T-helper 2 cell treated with Interferon-gamma antibody and Interleukin-4, amounts not matched to agents 5 μg/mL and 100 μg/mL, for 36 hours (primary cell): ENCODE results near the gene IYD.
"Not testable (repeated sequence)": the region's sequence is repeated elsewhere in the genome, so short reads cannot be mapped to it uniquely, and the experiment has no call there.

Source experiments
- DNase-seq: peaks from one replicate; pipeline ENCODE4 v3.0.0; 2021; ENCODE audit warnings: low spot score
- H3K27ac Mint-ChIP-seq: one replicate; pipeline ENCODE4 v1.8.0; 2021; ENCODE audit warnings: mild to moderate bottlenecking, mixed read lengths
- H3K27me3 Mint-ChIP-seq: one replicate; pipeline ENCODE4 v1.8.0; 2021; ENCODE audit warnings: low read depth, mixed read lengths
- H3K36me3 Mint-ChIP-seq: one replicate; pipeline ENCODE4 v1.8.0; 2021; ENCODE audit warnings: low read depth, mixed read lengths
- H3K4me1 Mint-ChIP-seq: one replicate; pipeline ENCODE4 v1.8.0; 2021; ENCODE audit warnings: low read depth, mixed read lengths
- H3K4me3 Mint-ChIP-seq: one replicate; pipeline ENCODE4 v1.8.0; 2022; ENCODE audit warnings: mild to moderate bottlenecking, moderate library complexity, mixed read lengths
- H3K9me3 Mint-ChIP-seq: one replicate; pipeline ENCODE4 v1.8.0; 2021; ENCODE audit warnings: mixed read lengths

The IYD gene

GRCh38 chr6:150445486-150445885 is 76.7 kb downstream of the IYD start:
- Mint-ChIP-seq H3K9me3 (peaks cover 3% of the 10 kb centered on the region), H3K4me3 (no peak overlapping the region), H3K27me3 (peaks cover 17% of the 10 kb centered on the region), H3K4me1 (no peaks in the 10 kb centered on the region), H3K27ac (no peak overlapping the region), H3K36me3 (no peaks in the 10 kb centered on the region)
- no peak for DNase-seq

- DNase-seq = no peak
- Mint-ChIP-seq H3K4me3 (no peak overlapping the region), H3K27ac (no peak overlapping the region), H3K36me3 (no peaks in the 10 kb centered on the region), H3K4me1 (no peaks in the 10 kb centered on the region), H3K27me3 (peaks cover 14% of the 10 kb centered on the region), H3K9me3 (no peaks in the 10 kb centered on the region)
These were observed 79.4 kb downstream of the IYD start for GRCh38 chr6:150448221-150448620.

GRCh38 chr6:150449055-150449454 is 80.2 kb downstream of the IYD start:
- not testable (repeated sequence) for DNase-seq, H3K36me3 Mint-ChIP-seq, H3K27ac Mint-ChIP-seq, H3K4me3 Mint-ChIP-seq, H3K4me1 Mint-ChIP-seq, H3K9me3 Mint-ChIP-seq
- H3K27me3 Mint-ChIP-seq = peaks cover 12% of the 10 kb centered on the region

DNA sequence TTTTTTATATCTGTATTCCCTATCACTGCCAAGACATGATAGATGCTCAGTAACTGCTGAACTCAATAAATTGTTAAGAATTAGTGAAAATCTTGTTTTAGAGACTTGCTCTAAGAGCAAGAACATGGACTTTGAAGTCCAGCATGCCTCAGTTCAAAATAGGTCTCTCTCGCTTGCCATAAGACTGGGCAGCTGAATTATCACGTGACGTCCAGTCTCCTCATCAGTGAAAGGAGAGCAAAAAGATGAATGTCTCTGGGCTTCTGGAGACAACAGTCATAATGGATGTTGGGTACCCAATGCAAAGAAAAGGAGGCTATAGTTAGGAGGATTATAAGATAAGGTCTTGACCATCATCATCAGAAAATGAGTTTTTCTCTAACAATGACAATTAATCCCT is 82.1 kb downstream of the IYD start:
- no peak overlapping the region for H3K27ac Mint-ChIP-seq
- H3K4me1 Mint-ChIP-seq = no peaks in the 10 kb centered on the region
- H3K27me3 Mint-ChIP-seq = peaks cover 10% of the 10 kb centered on the region
- H3K4me3 Mint-ChIP-seq = no peak overlapping the region
- H3K9me3 Mint-ChIP-seq = no peaks in the 10 kb centered on the region
- no peaks in the 10 kb centered on the region for H3K36me3 Mint-ChIP-seq
- DNase-seq = no peak

GRCh38 chr6:150451807-150452427 is 83.1 kb downstream of the IYD start:
- Mint-ChIP-seq H3K36me3 (no peaks in the 10 kb centered on the region), H3K4me1 (no peaks in the 10 kb centered on the region), H3K27me3 (peaks cover 2% of the 10 kb centered on the region), H3K27ac (no peak overlapping the region), H3K4me3 (no peak overlapping the region), H3K9me3 (no peaks in the 10 kb centered on the region)
- no peak for DNase-seq

DNA sequence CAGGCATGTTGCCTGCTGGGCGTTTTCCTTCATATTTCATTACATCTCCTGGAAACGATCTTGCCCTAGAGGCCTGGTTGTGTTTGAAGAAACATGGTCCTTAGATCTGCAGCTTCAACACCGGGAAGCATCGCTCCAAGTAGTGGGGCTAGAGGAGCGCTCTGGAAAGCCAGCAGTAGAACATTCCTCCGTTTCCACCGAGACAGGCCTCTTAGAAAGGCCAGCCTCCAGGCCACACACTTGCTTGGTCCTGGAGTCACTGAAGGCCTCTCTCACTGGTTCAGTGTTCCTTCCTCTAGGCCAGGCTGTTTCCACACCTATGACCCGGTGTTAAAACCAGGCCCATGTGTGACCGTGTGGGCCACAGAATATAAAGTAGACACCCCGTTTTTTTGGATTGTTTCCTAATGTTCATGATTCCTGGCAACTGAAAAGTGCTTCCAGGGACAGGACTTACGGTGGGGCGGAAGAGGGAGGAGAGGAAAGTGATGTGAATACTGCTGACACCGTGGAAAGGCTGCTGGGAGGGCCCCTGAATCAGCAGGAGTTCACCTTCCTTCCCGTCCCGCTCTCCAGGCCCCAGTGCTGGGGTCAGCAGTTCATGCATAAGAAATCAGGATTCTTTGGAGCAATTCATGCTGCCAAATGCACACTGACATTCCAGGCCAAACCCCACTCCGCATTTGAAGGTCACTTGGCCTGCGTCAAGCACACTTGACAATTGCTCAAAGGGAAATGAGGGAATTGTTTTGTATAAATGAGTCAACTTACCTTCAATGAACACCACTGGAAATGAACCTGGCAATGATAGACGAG is 83.8 kb downstream of the IYD start:
- Mint-ChIP-seq H3K27me3 (peaks cover 2% of the 10 kb centered on the region), H3K4me1 (no peaks in the 10 kb centered on the region), H3K4me3 (no peak overlapping the region), H3K9me3 (no peaks in the 10 kb centered on the region), H3K27ac (no peak overlapping the region), H3K36me3 (no peaks in the 10 kb centered on the region)
- no peak for DNase-seq

DNA sequence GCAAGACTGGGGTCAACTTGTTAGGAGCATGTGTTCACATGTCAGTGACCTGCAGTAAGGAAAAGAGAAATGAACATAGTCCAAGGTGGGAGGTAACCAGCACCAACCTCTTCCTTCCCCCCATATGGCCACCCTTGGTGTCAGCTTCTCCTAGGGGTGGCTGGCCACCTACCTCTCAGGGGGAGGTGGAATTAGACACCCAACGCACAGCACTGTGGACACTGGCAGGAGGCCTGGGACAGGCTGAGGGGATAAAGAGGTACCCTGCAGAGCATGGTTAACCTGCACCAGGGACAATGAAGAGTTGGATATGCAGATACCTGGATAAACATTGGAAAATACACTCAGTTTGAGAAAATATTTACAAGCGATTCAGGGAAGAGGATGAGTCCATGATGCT is 84.5 kb downstream of the IYD start:
- DNase-seq = no peak
- Mint-ChIP-seq H3K27ac (no peak overlapping the region), H3K4me1 (no peaks in the 10 kb centered on the region), H3K4me3 (no peak overlapping the region), H3K9me3 (no peaks in the 10 kb centered on the region), H3K27me3 (peaks cover 7% of the 10 kb centered on the region), H3K36me3 (no peaks in the 10 kb centered on the region)
